ENCODE results near the gene FRYL.

DNA sequence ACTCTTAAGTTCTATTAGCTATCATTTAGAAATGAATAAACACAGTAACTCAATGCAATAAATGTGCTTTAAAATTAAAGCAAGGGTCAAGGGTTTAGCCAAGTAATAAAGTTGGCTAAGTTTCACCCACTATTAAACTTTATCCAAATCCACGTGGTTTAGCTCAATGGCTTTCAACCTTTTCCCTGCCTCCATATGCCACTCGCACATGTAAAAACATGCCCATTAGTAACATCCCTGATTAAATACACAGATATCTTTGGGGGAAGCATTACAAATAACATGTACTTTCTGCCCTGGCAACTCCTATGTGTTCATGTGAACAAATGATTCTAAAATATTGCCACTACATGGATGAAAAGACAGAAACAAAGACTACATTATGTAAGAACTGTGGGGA, 159.2 kb downstream of the FRYL start:
- TF ChIP-seq, protein P1, sequence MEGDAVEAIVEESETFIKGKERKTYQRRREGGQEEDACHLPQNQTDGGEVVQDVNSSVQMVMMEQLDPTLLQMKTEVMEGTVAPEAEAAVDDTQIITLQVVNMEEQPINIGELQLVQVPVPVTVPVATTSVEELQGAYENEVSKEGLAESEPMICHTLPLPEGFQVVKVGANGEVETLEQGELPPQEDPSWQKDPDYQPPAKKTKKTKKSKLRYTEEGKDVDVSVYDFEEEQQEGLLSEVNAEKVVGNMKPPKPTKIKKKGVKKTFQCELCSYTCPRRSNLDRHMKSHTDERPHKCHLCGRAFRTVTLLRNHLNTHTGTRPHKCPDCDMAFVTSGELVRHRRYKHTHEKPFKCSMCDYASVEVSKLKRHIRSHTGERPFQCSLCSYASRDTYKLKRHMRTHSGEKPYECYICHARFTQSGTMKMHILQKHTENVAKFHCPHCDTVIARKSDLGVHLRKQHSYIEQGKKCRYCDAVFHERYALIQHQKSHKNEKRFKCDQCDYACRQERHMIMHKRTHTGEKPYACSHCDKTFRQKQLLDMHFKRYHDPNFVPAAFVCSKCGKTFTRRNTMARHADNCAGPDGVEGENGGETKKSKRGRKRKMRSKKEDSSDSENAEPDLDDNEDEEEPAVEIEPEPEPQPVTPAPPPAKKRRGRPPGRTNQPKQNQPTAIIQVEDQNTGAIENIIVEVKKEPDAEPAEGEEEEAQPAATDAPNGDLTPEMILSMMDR (IDR thresholded peaks at IDR 0.05), result no peak
- TF ChIP-seq POLR2AphosphoS5 (IDR thresholded peaks at IDR 0.05), result no peak

All from breast epithelium (tissue), 3 donors.